Progenitor cell of endocrine pancreas (in vitro differentiated cells): Measurements from ENCODE around the gene AP2A1. TPM values are rescaled to one million over a fixed set of nuclear protein-coding genes. Genes with fewer than 3 reads are reported as not detected.

Experiments used
- DNase-seq: peaks from one replicate; pipeline ENCODE4 v3.0.0; 2021; ENCODE audit warnings: low spot score; ENCODE audit not compliant: unreplicated experiment
- H3K27ac Mint-ChIP-seq: 2 replicates; pipeline ENCODE4 v1.8.0; 2021; ENCODE audit warnings: mild to moderate bottlenecking, moderate library complexity, mixed read lengths
- H3K27me3 Mint-ChIP-seq: 2 replicates; pipeline ENCODE4 v1.8.0; 2021; ENCODE audit warnings: mixed read lengths
- H3K36me3 Mint-ChIP-seq: 2 replicates; pipeline ENCODE4 v1.8.0; 2022; ENCODE audit warnings: mixed read lengths; ENCODE audit not compliant: insufficient read depth
- H3K4me1 Mint-ChIP-seq: 2 replicates; pipeline ENCODE4 v1.8.0; 2021; ENCODE audit warnings: low read depth, mixed read lengths
- H3K4me3 Mint-ChIP-seq: 2 replicates; pipeline ENCODE4 v1.8.0; 2021; ENCODE audit warnings: low read depth, mild to moderate bottlenecking, moderate library complexity, mixed read lengths
- H3K9me3 Mint-ChIP-seq: 2 replicates; pipeline ENCODE4 v1.8.0; 2021; ENCODE audit warnings: low read depth, mixed read lengths
- total RNA-seq: library from RNA; stranded (reverse); gene quantifications from 2 replicates; pipeline ENCODE4 v1.2.1, GENCODE V29; 2021
- TF ChIP-seq, protein P1 (sequence below): fragments of 200-600 bp; sonication (generic); IDR thresholded peaks from one replicate; pipeline ENCODE4 v1.5.0; 2021; ENCODE audit warnings: antibody characterized with exemption, mild to moderate bottlenecking; ENCODE audit not compliant: unreplicated experiment

Gene AP2A1
- total RNA-seq, 1 donor from 2014 or later = 76.3 TPM

GRCh38 chr19:49764341-49764740 lies 2.5 kb upstream of the AP2A1 start:
- peaks cover 18% of the 10 kb centered on the region for H3K4me1 Mint-ChIP-seq
- peak overlapping the region; percentile 91 for H3K27ac Mint-ChIP-seq
- no peaks in the 10 kb centered on the region for H3K9me3 Mint-ChIP-seq
- no peak for DNase-seq
- TF ChIP-seq, protein P1, sequence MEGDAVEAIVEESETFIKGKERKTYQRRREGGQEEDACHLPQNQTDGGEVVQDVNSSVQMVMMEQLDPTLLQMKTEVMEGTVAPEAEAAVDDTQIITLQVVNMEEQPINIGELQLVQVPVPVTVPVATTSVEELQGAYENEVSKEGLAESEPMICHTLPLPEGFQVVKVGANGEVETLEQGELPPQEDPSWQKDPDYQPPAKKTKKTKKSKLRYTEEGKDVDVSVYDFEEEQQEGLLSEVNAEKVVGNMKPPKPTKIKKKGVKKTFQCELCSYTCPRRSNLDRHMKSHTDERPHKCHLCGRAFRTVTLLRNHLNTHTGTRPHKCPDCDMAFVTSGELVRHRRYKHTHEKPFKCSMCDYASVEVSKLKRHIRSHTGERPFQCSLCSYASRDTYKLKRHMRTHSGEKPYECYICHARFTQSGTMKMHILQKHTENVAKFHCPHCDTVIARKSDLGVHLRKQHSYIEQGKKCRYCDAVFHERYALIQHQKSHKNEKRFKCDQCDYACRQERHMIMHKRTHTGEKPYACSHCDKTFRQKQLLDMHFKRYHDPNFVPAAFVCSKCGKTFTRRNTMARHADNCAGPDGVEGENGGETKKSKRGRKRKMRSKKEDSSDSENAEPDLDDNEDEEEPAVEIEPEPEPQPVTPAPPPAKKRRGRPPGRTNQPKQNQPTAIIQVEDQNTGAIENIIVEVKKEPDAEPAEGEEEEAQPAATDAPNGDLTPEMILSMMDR = no peak
- no peak overlapping the region for H3K4me3 Mint-ChIP-seq
- no peaks in the 10 kb centered on the region for H3K36me3 Mint-ChIP-seq
- no peaks in the 10 kb centered on the region for H3K27me3 Mint-ChIP-seq

- TF ChIP-seq, protein P1 = no peak
- peak overlapping the region; percentile 79 for H3K4me3 Mint-ChIP-seq
- no peaks in the 10 kb centered on the region for H3K9me3 Mint-ChIP-seq
- H3K27me3 Mint-ChIP-seq = no peaks in the 10 kb centered on the region
- DNase-seq = peak; percentile 98
- peak overlapping the region; percentile 99 for H3K27ac Mint-ChIP-seq
- H3K36me3 Mint-ChIP-seq = no peaks in the 10 kb centered on the region
- peaks cover 16% of the 10 kb centered on the region for H3K4me1 Mint-ChIP-seq
Observed at GRCh38 chr19:49766007-49766929, 533 bp upstream of the AP2A1 start.

DNA sequence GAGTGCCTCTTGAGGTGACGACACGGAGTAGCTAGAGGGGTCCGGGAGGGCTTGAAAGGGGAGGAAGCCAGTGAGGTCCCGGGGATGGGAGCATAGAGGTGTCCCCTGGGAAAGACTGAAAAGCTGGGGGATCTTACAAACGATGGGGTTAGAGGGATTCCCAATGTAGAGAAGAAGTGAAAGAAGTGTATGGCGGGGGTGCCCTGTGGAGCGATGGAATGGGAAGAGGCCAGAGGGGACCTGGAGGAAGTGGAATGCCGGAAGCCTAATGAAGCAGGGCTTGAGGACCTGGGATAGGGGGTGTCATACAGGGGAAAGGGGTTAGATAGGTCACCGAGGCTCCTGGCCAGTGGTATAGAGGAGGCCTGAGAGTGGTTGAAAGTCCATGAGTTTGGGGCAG lies 580 bp downstream of the AP2A1 start:
- Mint-ChIP-seq H3K36me3 (no peaks in the 10 kb centered on the region), H3K27ac (peak overlapping the region; percentile 75), H3K4me3 (peak overlapping the region; percentile 91), H3K9me3 (no peaks in the 10 kb centered on the region), H3K27me3 (no peaks in the 10 kb centered on the region), H3K4me1 (peaks cover 15% of the 10 kb centered on the region)
- TF ChIP-seq, protein P1 = no peak
- DNase-seq = no peak

DNA sequence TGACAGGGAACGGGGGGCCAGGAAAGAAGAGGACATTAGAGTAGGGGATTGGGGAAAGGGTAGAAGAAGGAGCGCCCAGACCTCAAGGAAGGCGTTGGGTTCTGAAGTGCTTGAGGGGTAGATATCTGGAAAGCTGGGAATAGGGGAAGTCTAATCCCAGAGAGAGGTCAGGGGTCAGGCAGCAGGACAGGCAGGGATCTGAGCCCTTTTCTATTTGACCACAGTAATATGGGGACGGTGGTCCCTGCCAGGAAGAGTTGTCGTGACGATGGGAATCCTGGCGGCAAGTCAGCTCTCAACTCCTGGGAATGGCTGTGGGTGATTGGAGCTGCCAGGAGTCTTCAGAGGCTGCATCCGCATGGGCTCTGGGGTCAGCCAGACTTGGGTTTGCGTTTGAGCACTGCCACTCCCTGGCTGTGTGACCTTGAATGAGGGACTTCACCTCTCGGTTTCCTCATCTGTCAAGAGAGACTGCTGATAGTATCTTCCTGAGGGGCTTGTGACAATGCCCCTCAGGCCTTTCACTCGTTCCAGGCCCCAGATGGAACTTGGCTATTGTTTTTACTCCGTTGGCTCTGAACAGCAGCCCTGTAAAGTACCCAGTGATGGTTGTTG lies 1.3 kb downstream of the AP2A1 start:
- peak overlapping the region; percentile 91 for H3K4me3 Mint-ChIP-seq
- no peaks in the 10 kb centered on the region for H3K27me3 Mint-ChIP-seq
- H3K36me3 Mint-ChIP-seq = no peaks in the 10 kb centered on the region
- no peaks in the 10 kb centered on the region for H3K9me3 Mint-ChIP-seq
- DNase-seq = no peak
- TF ChIP-seq, protein P1 = no peak
- H3K27ac Mint-ChIP-seq = peak overlapping the region; percentile 75
- peaks cover 18% of the 10 kb centered on the region for H3K4me1 Mint-ChIP-seq

- Mint-ChIP-seq H3K27ac (no peak overlapping the region), H3K27me3 (no peaks in the 10 kb centered on the region), H3K9me3 (no peaks in the 10 kb centered on the region), H3K4me1 (peaks cover 16% of the 10 kb centered on the region), H3K36me3 (no peaks in the 10 kb centered on the region), H3K4me3 (no peak overlapping the region)
- no peak for DNase-seq
- TF ChIP-seq, protein P1 = no peak
Observed at GRCh38 chr19:49770529-49770928, 3.7 kb downstream of the AP2A1 start.
